Stimulated activated CD8-positive, alpha-beta memory T cell treated with anti-CD3 and anti-CD28 coated beads, Interleukin-15, amount 100 ng/mL, for 1 hour (primary cell): ENCODE results near the gene TMEM69.
"Not testable (repeated sequence)": the region's sequence is repeated elsewhere in the genome, so short reads cannot be mapped to it uniquely, and the experiment has no call there.

Source experiments
- DNase-seq: peaks from one replicate; pipeline ENCODE4 v3.0.0-alpha.2; 2020; ENCODE audit warnings: low read depth

Gene TMEM69

GRCh38 chr1:45739641-45740156, 51.7 kb downstream of the TMEM69 start:
- not testable (repeated sequence) for DNase-seq
